Measurements from ENCODE around the gene S100PBP.

GRCh38 chr1:32869923-32870614 lies 52.6 kb downstream of the S100PBP start:
- no peak for TF ChIP-seq CTCF (IDR thresholded peaks at IDR 0.05)
- TF ChIP-seq POLR2A (IDR thresholded peaks at IDR 0.05): no peak

Measured in testis (tissue), 2 donors.